Measurements from ENCODE around the gene FLNB.

Gene FLNB

GRCh38 chr3:58104151-58104550 lies 95.9 kb downstream of the FLNB start:
- Histone ChIP-seq H3K27ac (ENCODE audit: poor library complexity, severe bottlenecking) (peak overlapping the region; percentile 10), H3K9me3 (ENCODE audit: severe bottlenecking) (no peaks in the 10 kb centered on the region), H3K36me3 (ENCODE audit: low read depth) (peaks cover 97% of the 10 kb centered on the region), H3K4me3 (ENCODE audit: severe bottlenecking) (no peak overlapping the region), H3K4me1 (ENCODE audit: insufficient read depth, poor library complexity, severe bottlenecking) (no peaks in the 10 kb centered on the region), H3K27me3 (ENCODE audit: insufficient read depth, poor library complexity, severe bottlenecking) (no peaks in the 10 kb centered on the region)
- TF ChIP-seq CTCF (IDR thresholded peaks at IDR 0.05; ENCODE audit: poor library complexity, severe bottlenecking), result no peak
- no peak for ATAC-seq (ENCODE audit: low read depth)
- DNase-seq (ENCODE audit: low spot score), result no peak

GRCh38 chr3:58104712-58105111 lies 96.5 kb downstream of the FLNB start:
- peaks cover 97% of the 10 kb centered on the region for H3K36me3 ChIP-seq (ENCODE audit: low read depth)

GRCh38 chr3:58105196-58105595 lies 97.0 kb downstream of the FLNB start:
- H3K9me3 ChIP-seq (ENCODE audit: severe bottlenecking), result no peaks in the 10 kb centered on the region
- H3K4me1 ChIP-seq (ENCODE audit: insufficient read depth, poor library complexity, severe bottlenecking), result peaks cover 4% of the 10 kb centered on the region
- peaks cover 98% of the 10 kb centered on the region for H3K36me3 ChIP-seq (ENCODE audit: low read depth)
- H3K27me3 ChIP-seq (ENCODE audit: insufficient read depth, poor library complexity, severe bottlenecking), result no peaks in the 10 kb centered on the region
- no peak for ATAC-seq (ENCODE audit: low read depth)
- TF ChIP-seq CTCF (IDR thresholded peaks at IDR 0.05; ENCODE audit: poor library complexity, severe bottlenecking), result no peak
- H3K4me3 ChIP-seq (ENCODE audit: severe bottlenecking), result no peak overlapping the region
- H3K27ac ChIP-seq (ENCODE audit: poor library complexity, severe bottlenecking), result no peak overlapping the region
- no peak for DNase-seq (ENCODE audit: low spot score)

More at GRCh38 chr3:58104712-58105111, 96.5 kb downstream of the FLNB start:
- H3K4me1 ChIP-seq (ENCODE audit: insufficient read depth, poor library complexity, severe bottlenecking), result peaks cover under 1% of the 10 kb centered on the region
- no peak for TF ChIP-seq CTCF (IDR thresholded peaks at IDR 0.05; ENCODE audit: poor library complexity, severe bottlenecking)
- H3K4me3 ChIP-seq (ENCODE audit: severe bottlenecking), result no peak overlapping the region
- no peak for DNase-seq (ENCODE audit: low spot score)
- no peaks in the 10 kb centered on the region for H3K27me3 ChIP-seq (ENCODE audit: insufficient read depth, poor library complexity, severe bottlenecking)
- no peak overlapping the region for H3K27ac ChIP-seq (ENCODE audit: poor library complexity, severe bottlenecking)
- ATAC-seq (ENCODE audit: low read depth), result no peak; the same call in 2 of the 3 replicates
- H3K9me3 ChIP-seq (ENCODE audit: severe bottlenecking), result no peaks in the 10 kb centered on the region

- no peak for ATAC-seq (ENCODE audit: low read depth)
- H3K36me3 ChIP-seq (ENCODE audit: low read depth), result peaks cover 100% of the 10 kb centered on the region
- TF ChIP-seq CTCF (IDR thresholded peaks at IDR 0.05; ENCODE audit: poor library complexity, severe bottlenecking), result no peak
Measured at GRCh38 chr3:58106061-58106460, 97.8 kb downstream of the FLNB start.

GRCh38 chr3:58106640-58107039 lies 98.4 kb downstream of the FLNB start:
- H3K27me3 ChIP-seq (ENCODE audit: insufficient read depth, poor library complexity, severe bottlenecking), result no peaks in the 10 kb centered on the region
- no peak overlapping the region for H3K27ac ChIP-seq (ENCODE audit: poor library complexity, severe bottlenecking)
- H3K4me1 ChIP-seq (ENCODE audit: insufficient read depth, poor library complexity, severe bottlenecking), result peaks cover 8% of the 10 kb centered on the region
- ATAC-seq (ENCODE audit: low read depth), result no peak
- H3K9me3 ChIP-seq (ENCODE audit: severe bottlenecking), result no peaks in the 10 kb centered on the region
- H3K4me3 ChIP-seq (ENCODE audit: severe bottlenecking), result no peak overlapping the region
- DNase-seq (ENCODE audit: low spot score), result no peak
- peaks cover 100% of the 10 kb centered on the region for H3K36me3 ChIP-seq (ENCODE audit: low read depth)
- TF ChIP-seq CTCF (IDR thresholded peaks at IDR 0.05; ENCODE audit: poor library complexity, severe bottlenecking), result no peak

More at GRCh38 chr3:58106061-58106460, 97.8 kb downstream of the FLNB start:
- Histone ChIP-seq H3K9me3 (ENCODE audit: severe bottlenecking) (no peaks in the 10 kb centered on the region), H3K4me1 (ENCODE audit: insufficient read depth, poor library complexity, severe bottlenecking) (peaks cover 8% of the 10 kb centered on the region), H3K27ac (ENCODE audit: poor library complexity, severe bottlenecking) (no peak overlapping the region), H3K27me3 (ENCODE audit: insufficient read depth, poor library complexity, severe bottlenecking) (no peaks in the 10 kb centered on the region), H3K4me3 (ENCODE audit: severe bottlenecking) (no peak overlapping the region)
- DNase-seq (ENCODE audit: low spot score), result no peak
